ENCODE measurements around the gene ALDH1A3.

ALDH1A3 gene

GRCh38 chr15:100951965-100952364 lies 72.3 kb downstream of the ALDH1A3 start:
- DNase-seq (ENCODE audit: low read depth in 2 of 2): no peak

- no peak for DNase-seq (ENCODE audit: low read depth in 2 of 2)
Measured at GRCh38 chr15:100952566-100952965, 72.9 kb downstream of the ALDH1A3 start.

- DNase-seq (ENCODE audit: low read depth in 2 of 2): no peak
Measured at GRCh38 chr15:100958326-100959065, 78.9 kb downstream of the ALDH1A3 start.

GRCh38 chr15:100959066-100960050 lies 79.7 kb downstream of the ALDH1A3 start:
- no peak for DNase-seq (ENCODE audit: low read depth in 2 of 2)
